ENCODE data around the gene NENF. TPM values are rescaled to one million over a fixed set of nuclear protein-coding genes. Genes with fewer than 3 reads are reported as not detected.

The NENF gene
- total RNA-seq, 6 experiments from 2014 or later = 43.7 to 47.7 (median 46.3) TPM

DNA sequence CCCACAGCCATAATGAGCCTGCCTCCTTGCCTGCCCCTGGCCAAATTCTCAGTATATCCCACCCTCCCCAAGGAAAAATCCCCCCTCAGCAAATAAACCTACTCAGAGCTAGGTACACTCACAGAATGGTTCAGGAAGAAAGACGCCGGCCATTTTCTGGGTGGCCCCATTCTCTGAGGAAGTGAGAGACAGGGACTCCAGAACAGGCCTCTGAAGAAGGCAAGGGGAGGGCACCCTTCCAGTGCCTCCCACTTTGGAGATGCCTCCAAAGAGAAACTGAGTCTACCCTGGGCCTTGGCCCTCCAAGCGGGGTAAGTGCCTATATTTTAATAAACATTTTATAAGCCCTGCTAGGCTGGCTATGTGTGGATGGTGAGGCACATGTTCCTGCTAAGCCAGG lies 20.3 kb upstream of the NENF start:
- H3K4me1 Mint-ChIP-seq (ENCODE audit: low read depth) = peaks cover 19% of the 10 kb centered on the region
- DNase-seq = no peak
- no peak overlapping the region for H3K4me3 Mint-ChIP-seq
- H3K27me3 Mint-ChIP-seq (ENCODE audit: insufficient read depth) = peaks cover 7% of the 10 kb centered on the region
- H3K27ac Mint-ChIP-seq = no peak overlapping the region
- H3K36me3 Mint-ChIP-seq (ENCODE audit: low read depth) = peaks cover 30% of the 10 kb centered on the region
- TF ChIP-seq, protein P1, sequence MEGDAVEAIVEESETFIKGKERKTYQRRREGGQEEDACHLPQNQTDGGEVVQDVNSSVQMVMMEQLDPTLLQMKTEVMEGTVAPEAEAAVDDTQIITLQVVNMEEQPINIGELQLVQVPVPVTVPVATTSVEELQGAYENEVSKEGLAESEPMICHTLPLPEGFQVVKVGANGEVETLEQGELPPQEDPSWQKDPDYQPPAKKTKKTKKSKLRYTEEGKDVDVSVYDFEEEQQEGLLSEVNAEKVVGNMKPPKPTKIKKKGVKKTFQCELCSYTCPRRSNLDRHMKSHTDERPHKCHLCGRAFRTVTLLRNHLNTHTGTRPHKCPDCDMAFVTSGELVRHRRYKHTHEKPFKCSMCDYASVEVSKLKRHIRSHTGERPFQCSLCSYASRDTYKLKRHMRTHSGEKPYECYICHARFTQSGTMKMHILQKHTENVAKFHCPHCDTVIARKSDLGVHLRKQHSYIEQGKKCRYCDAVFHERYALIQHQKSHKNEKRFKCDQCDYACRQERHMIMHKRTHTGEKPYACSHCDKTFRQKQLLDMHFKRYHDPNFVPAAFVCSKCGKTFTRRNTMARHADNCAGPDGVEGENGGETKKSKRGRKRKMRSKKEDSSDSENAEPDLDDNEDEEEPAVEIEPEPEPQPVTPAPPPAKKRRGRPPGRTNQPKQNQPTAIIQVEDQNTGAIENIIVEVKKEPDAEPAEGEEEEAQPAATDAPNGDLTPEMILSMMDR (IDR thresholded peaks at IDR 0.05) = no peak
- no peaks in the 10 kb centered on the region for H3K9me3 Mint-ChIP-seq

DNA sequence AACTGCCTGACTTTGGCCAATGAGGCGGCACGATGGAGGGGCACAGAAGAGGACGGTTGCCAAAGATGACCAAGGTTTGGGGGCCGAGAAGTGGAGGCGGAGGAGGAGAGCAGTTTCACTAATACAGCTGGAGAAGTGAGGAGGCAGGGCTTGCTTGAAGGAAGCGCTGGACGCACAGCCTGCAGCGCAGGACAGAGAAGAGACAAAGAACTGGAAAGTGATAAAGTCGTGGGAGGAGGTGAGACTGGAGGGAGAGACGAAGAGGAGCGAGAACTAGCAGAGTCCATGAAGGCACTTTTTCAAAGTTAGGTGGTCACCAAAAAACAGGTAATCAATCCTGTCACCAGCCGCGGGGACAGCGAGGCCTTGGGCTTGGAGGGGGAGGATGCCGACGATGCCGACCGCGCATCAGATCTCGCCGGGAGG lies 18.8 kb upstream of the NENF start:
- Mint-ChIP-seq H3K36me3 (ENCODE audit: low read depth) (peaks cover 18% of the 10 kb centered on the region), H3K4me1 (ENCODE audit: low read depth) (peaks cover 19% of the 10 kb centered on the region), H3K27ac (no peak overlapping the region), H3K27me3 (ENCODE audit: insufficient read depth) (peaks cover 7% of the 10 kb centered on the region), H3K4me3 (peak overlapping the region; percentile 88), H3K9me3 (no peaks in the 10 kb centered on the region)
- TF ChIP-seq, protein P1 (IDR thresholded peaks at IDR 0.05) = no peak
- no peak for DNase-seq

DNA sequence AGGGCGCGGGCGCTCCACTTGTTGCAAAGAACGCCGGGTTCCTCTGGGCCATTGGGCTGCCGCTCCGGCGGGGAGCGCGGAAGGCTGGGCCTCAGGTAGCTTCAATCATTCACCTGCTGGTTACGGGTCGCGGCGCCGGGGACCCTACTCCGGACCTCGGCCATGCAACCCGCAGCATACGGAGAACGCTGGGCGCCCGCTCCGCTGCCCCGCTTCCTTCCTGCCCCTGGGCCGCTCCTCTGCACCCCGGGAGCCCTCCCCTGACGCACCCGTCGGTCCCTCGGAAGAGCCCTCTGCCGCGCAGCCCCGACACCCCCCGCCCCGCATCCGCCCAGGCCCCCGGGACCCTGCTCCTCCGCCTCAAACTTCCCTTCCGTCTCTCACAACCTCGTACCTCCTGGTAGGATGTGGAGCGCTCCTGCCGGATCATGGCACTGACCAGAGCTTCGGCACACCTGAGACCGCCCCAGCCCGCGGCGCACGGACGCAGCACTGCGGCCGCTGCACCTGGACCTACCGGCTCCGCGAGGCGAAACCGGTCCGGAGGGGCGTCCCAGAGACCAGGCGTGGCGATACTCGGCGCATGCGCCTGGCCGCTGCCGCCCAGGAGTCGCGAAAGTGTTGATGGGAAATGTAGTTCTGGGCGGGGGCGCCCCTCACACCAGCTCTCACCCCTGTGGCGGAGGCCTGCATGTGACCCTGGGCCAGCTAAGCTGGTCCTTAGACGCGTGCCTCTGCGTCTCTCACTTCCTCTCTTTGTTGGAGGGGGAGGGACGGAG lies 18.2 kb upstream of the NENF start, which contains the start of gene PACC1:
Gene PACC1, minus strand, starts transcription at position 559 of the 779 bp plus-strand sequence. Its CDS starts 129 bp downstream, at position 430.
- Mint-ChIP-seq H3K4me3 (peak within 1 kb of the TSS; percentile 88), H3K27me3 (ENCODE audit: insufficient read depth) (peaks cover 7% of the 10 kb centered on the region), H3K9me3 (no peaks in the 10 kb centered on the region), H3K4me1 (ENCODE audit: low read depth) (peaks cover 19% of the 10 kb centered on the region), H3K36me3 (ENCODE audit: low read depth) (peaks cover 12% of the 10 kb centered on the region), H3K27ac (peak within 1 kb of the TSS; percentile 38; the same call in 1 of the 2 replicates)
- TF ChIP-seq, protein P1 (IDR thresholded peaks at IDR 0.05) = no peak
- DNase-seq = peak; percentile 67

DNA sequence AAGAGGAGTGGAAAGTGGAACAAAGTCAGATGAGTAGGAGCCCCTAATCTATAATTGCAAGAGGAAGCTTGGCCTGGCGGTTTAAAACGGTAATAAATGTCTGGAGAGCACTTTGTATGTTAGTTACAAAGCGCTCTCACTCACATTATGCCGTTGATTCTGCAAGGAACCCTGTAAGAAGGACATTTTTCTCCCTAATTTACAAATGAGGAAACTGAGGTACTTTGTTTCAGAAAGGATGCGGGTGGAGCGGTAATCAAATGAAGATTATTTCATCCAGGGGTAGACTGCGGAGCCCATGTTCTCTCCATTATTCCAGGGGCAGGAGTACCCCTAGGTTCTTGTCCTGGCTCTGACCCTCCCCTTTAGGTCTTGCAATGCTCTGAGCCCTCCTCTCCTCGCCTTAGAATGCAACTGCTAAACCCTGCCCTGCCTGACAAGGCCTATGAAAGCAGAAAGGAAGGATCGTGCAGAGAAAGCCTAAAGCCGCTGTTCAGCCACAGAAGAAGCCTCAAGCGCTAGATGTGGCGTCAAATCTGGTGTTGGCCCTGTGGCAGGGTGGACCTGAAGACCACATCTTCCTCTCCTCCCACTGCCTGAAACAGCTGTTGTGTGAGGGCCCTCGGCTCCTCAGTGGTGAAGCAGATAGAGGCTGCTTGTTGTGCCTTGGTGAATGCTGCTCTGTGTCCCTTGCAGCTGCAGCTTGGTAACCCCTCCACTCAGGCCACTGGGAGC lies 17.4 kb upstream of the NENF start:
- Mint-ChIP-seq H3K4me1 (ENCODE audit: low read depth) (peaks cover 19% of the 10 kb centered on the region), H3K27ac (peak overlapping the region; percentile 38; the same call in 1 of the 2 replicates), H3K4me3 (peak overlapping the region; percentile 88), H3K36me3 (ENCODE audit: low read depth) (peaks cover 6% of the 10 kb centered on the region; the same call in 1 of the 2 replicates), H3K27me3 (ENCODE audit: insufficient read depth) (peaks cover 7% of the 10 kb centered on the region), H3K9me3 (no peaks in the 10 kb centered on the region)
- no peak for DNase-seq
- TF ChIP-seq, protein P1 (IDR thresholded peaks at IDR 0.05) = no peak

DNA sequence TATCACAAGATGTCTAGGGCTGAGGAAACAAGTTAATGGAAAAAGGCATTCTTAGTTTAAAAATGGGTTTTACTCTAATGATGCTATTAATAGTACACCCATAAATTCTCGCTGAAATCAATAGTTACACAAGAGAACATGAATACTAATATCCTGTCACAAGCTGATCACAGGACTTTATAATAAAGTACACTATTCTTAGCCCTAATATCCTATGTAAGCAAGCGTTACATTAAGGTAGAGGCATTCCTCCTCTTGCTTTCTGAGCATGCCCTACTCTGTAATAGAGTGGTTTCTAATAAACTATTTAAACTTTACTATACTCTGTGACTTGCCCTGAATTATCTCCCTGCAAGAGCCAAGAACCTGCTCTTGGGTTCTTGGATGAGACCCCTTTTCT lies 11.6 kb upstream of the NENF start:
- Mint-ChIP-seq H3K27ac (no peak overlapping the region), H3K27me3 (ENCODE audit: insufficient read depth) (peaks cover 6% of the 10 kb centered on the region), H3K9me3 (no peaks in the 10 kb centered on the region), H3K36me3 (ENCODE audit: low read depth) (no peaks in the 10 kb centered on the region), H3K4me3 (no peak overlapping the region), H3K4me1 (ENCODE audit: low read depth) (no peaks in the 10 kb centered on the region)
- TF ChIP-seq, protein P1 (IDR thresholded peaks at IDR 0.05) = no peak
- DNase-seq = no peak
